Stimulated activated CD4-positive, alpha-beta T cell treated with anti-CD3 and anti-CD28 coated beads, TNF-alpha, amount 100 ng/mL, for 4 hours (primary cell): ENCODE measurements around the gene PAH.
"Not testable (repeated sequence)": the region's sequence is repeated elsewhere in the genome, so short reads cannot be mapped to it uniquely, and the experiment has no call there.

Source experiments
- DNase-seq, 3 experiments: peaks; one replicate each; pipeline ENCODE4 v3.0.0-alpha.2; 2020; ENCODE audit warnings: low read depth in 3 of 3

The PAH gene

GRCh38 chr12:102896067-102896466 is 21.0 kb downstream of the PAH start:
- no peak for DNase-seq

- DNase-seq, result no peak
Measured at GRCh38 chr12:102891756-102892155, 25.3 kb downstream of the PAH start.

GRCh38 chr12:102888511-102888910 is 28.5 kb downstream of the PAH start:
- no peak for DNase-seq

- DNase-seq, result no peak
Measured at GRCh38 chr12:102885043-102885932, 31.8 kb downstream of the PAH start.

GRCh38 chr12:102883204-102883799 is 33.7 kb downstream of the PAH start:
- DNase-seq, result no peak

- no peak for DNase-seq
Measured at GRCh38 chr12:102880783-102881182, 36.3 kb downstream of the PAH start.

GRCh38 chr12:102879144-102879763 is 37.8 kb downstream of the PAH start:
- no peak for DNase-seq

GRCh38 chr12:102876883-102877282 is 40.2 kb downstream of the PAH start:
- DNase-seq, result no peak

- DNase-seq, result no peak
Measured at GRCh38 chr12:102874819-102875218, 42.2 kb downstream of the PAH start.

- DNase-seq, result no peak
Measured at GRCh38 chr12:102873077-102873476, 44.0 kb downstream of the PAH start.

GRCh38 chr12:102871014-102871413 is 46.0 kb downstream of the PAH start:
- no peak for DNase-seq

GRCh38 chr12:102869571-102869970 is 47.5 kb downstream of the PAH start:
- DNase-seq, result no peak

GRCh38 chr12:102865821-102866615 is 51.0 kb downstream of the PAH start:
- no peak for DNase-seq

- DNase-seq, result no peak
Measured at GRCh38 chr12:102862486-102862885, 54.6 kb downstream of the PAH start.

GRCh38 chr12:102851246-102851645 is 65.8 kb downstream of the PAH start:
- DNase-seq, result no peak

GRCh38 chr12:102849722-102850447 is 67.2 kb downstream of the PAH start:
- no peak for DNase-seq

GRCh38 chr12:102848832-102849231 is 68.2 kb downstream of the PAH start:
- no peak for DNase-seq

- no peak for DNase-seq
Measured at GRCh38 chr12:102847131-102847530, 69.9 kb downstream of the PAH start.

- no peak for DNase-seq
Measured at GRCh38 chr12:102833687-102834441, 83.2 kb downstream of the PAH start.

GRCh38 chr12:102832826-102833225 is 84.2 kb downstream of the PAH start:
- DNase-seq, result not testable (repeated sequence)
